H1 (cell line): ENCODE results near the gene MYG1. TPM values are rescaled to one million over a fixed set of nuclear protein-coding genes. Genes with fewer than 3 reads are reported as not detected.

ENCODE experiments used
- ATF2 ChIP-seq: IDR thresholded peaks from 2 replicates; pipeline ENCODE4 v1.6.1; 2012; ENCODE audit warnings: low read length, inconsistent platforms
- ATF3 ChIP-seq: IDR thresholded peaks from 2 replicates; pipeline ENCODE4 v1.6.1; 2011; ENCODE audit warnings: low read depth, mild to moderate bottlenecking, low read length; ENCODE audit not compliant: insufficient read depth
- CHD7 ChIP-seq: fragments of 300-600 bp; sonication (generic); IDR thresholded peaks from 2 replicates; pipeline ENCODE4 v1.7.1; 2012; ENCODE audit warnings: low read length, moderate library complexity, mild to moderate bottlenecking, inconsistent platforms; ENCODE audit not compliant: insufficient replicate concordance
- JUND ChIP-seq: IDR thresholded peaks from 2 replicates; pipeline ENCODE4 v1.6.1; 2011; ENCODE audit warnings: mild to moderate bottlenecking, improper control_type of control experiment, low read length
- MAX ChIP-seq: IDR thresholded peaks from 2 replicates; pipeline ENCODE4 v1.6.1; 2012; ENCODE audit warnings: inconsistent platforms
- POLR2A ChIP-seq, 2 experiments: IDR thresholded peaks; 1 replicate in 1 of 2; 2 replicates in 1 of 2; pipeline ENCODE4 v1.6.1; 2011; ENCODE audit warnings: low read depth in 2 of 2, low read length in 2 of 2, mild to moderate bottlenecking in 2 of 2; ENCODE audit errors: control extremely low read depth in 1 of 2
- TAF1 ChIP-seq: IDR thresholded peaks from 2 replicates; pipeline ENCODE4 v1.6.1; 2011; ENCODE audit warnings: mild to moderate bottlenecking, low read depth, low read length
- polyA plus RNA-seq, 7 experiments: library from polyadenylated mRNA; depleted of rRNA in 3 of 7; stranded (reverse) in 5 of 7; unstranded in 2 of 7; fragments of >200 nt in 5 of 7; fragments of 200-250 nt in 2 of 7; gene quantifications; 1 replicate in 5 of 7; 2 replicates in 1 of 7; 4 replicates in 1 of 7; pipeline versions ENCODE4 v1.2.1 to v1.2.3, GENCODE V29; 2011 to 2013; ENCODE audit warnings: missing spikeins in 2 of 7, mixed read lengths in 2 of 7
- total RNA-seq: library from RNA; stranded (reverse); fragmentation: NEBNext Ultra II Directional; extraction: Animal tissue kit (Norgen Biotek cat#: 25700); gene quantifications from 2 replicates; pipeline ENCODE4 v1.2.1, GENCODE V29; 2021

Gene MYG1
- total and polyA plus RNA-seq, 2 of the 8 experiments (the other 6 are each of a cell fraction or from before 2014, with no cell fraction given): 83.3 to 104 TPM

GRCh38 chr12:53338017-53338416 is 38.5 kb downstream of the MYG1 start (continued):
- TF ChIP-seq CHD7 (no peak), TAF1 (no peak), JUND (no peak), ATF3 (no peak), ATF2 (no peak), MAX (no peak), POLR2A (IDR thresholded peaks at IDR 0.05; ENCODE audit: control extremely low read depth in 1 of 2, low read depth in 2 of 2, low read length in 2 of 2) (no peak)
